IPS-15b (cell line): Measurements from ENCODE around the gene SDC3.

ENCODE experiments used
- H3K27me3 ChIP-seq: one replicate; pipeline ENCODE4 v1.6.1; 2013; ENCODE audit warnings: low read length; ENCODE audit not compliant: control insufficient read depth, insufficient read depth
- H3K36me3 ChIP-seq: one replicate; pipeline ENCODE4 v1.6.1; 2013; ENCODE audit warnings: low read length; ENCODE audit not compliant: control insufficient read depth, insufficient read depth
- H3K4me1 ChIP-seq: one replicate; pipeline ENCODE4 v1.6.1; 2013; ENCODE audit warnings: mild to moderate bottlenecking, low read length; ENCODE audit not compliant: control insufficient read depth, insufficient read depth
- H3K4me3 ChIP-seq: one replicate; pipeline ENCODE4 v1.5.1; 2013; ENCODE audit warnings: low read depth, low read length
- H3K9ac ChIP-seq: one replicate; pipeline ENCODE4 v1.6.1; 2013; ENCODE audit warnings: low read depth, mild to moderate bottlenecking, low read length
- H3K9me3 ChIP-seq: one replicate; pipeline ENCODE4 v1.6.1; 2013; ENCODE audit warnings: mild to moderate bottlenecking, low read length; ENCODE audit not compliant: control insufficient read depth, insufficient read depth

Gene SDC3

GRCh38 chr1:30892671-30893073 lies 15.9 kb downstream of the SDC3 start:
- Histone ChIP-seq H3K9ac (no peak overlapping the region), H3K27me3 (no peaks in the 10 kb centered on the region), H3K4me1 (peaks cover 11% of the 10 kb centered on the region), H3K36me3 (no peaks in the 10 kb centered on the region), H3K9me3 (no peaks in the 10 kb centered on the region), H3K4me3 (no peak overlapping the region)

- no peaks in the 10 kb centered on the region for H3K9me3 ChIP-seq
- H3K36me3 ChIP-seq, result no peaks in the 10 kb centered on the region
- H3K9ac ChIP-seq, result no peak overlapping the region
- no peaks in the 10 kb centered on the region for H3K27me3 ChIP-seq
- peaks cover 14% of the 10 kb centered on the region for H3K4me1 ChIP-seq
- H3K4me3 ChIP-seq, result no peak overlapping the region
Measured at GRCh38 chr1:30891227-30891552, 17.4 kb downstream of the SDC3 start.

DNA sequence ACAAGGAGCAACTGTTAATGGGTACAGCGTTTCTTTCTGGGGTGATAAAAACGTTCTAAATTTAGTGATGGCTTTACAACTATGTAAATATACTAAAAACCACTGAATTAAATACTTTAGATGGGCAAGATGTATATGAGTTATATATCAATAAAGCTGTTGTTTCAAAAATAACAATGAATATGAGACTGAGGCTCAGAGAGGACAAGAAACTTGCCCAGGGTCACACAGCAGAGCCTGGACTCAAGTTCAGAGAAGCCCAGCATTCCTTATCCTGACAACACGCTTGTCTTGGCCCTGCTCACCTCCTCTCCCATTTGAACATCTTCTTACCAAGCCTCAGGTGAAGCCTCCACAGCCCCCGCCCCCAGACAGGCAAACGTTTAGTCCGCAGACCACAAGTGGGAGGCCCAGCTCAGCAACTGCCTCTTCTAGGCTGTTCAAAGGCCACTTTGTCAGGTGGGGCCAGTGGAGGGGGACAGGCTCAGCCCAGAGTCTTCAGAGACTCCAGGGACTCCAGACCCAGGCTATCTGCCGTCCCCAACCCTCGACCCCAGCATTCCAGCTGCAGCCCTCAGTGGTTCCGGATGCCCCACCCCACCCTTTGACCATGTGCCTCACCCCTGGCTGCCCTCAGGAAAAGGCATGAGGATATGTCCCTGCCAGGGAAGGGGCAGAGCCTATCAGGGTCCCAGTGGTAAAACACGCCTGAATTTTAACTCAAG lies 17.9 kb downstream of the SDC3 start:
- no peaks in the 10 kb centered on the region for H3K27me3 ChIP-seq

DNA sequence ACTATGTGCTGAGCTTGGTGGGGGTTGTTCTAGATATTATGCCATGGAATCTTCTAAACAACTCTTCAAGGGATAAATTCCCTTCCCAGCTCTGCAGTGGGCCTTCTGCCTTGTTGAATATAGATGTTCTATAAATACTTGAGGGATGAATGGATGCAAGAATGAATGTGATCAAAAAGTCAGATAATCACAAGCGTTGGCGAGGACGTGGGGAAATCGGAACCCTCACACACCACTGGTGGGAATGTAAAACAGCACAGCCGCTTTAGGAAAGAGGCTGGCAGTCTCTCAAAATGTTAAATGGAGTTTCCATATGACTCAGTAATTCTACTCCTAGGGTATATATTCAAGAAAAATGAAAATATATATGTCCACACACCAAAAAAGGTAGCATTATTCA lies 19.0 kb downstream of the SDC3 start:
- Histone ChIP-seq H3K27me3 (no peaks in the 10 kb centered on the region), H3K4me1 (peaks cover 7% of the 10 kb centered on the region), H3K36me3 (no peaks in the 10 kb centered on the region), H3K9ac (no peak overlapping the region), H3K4me3 (no peak overlapping the region), H3K9me3 (no peaks in the 10 kb centered on the region)

More for the DNA sequence above, 17.9 kb downstream of the SDC3 start:
- Histone ChIP-seq H3K36me3 (no peaks in the 10 kb centered on the region), H3K4me3 (no peak overlapping the region), H3K9ac (no peak overlapping the region), H3K9me3 (no peaks in the 10 kb centered on the region), H3K4me1 (peaks cover 11% of the 10 kb centered on the region)

DNA sequence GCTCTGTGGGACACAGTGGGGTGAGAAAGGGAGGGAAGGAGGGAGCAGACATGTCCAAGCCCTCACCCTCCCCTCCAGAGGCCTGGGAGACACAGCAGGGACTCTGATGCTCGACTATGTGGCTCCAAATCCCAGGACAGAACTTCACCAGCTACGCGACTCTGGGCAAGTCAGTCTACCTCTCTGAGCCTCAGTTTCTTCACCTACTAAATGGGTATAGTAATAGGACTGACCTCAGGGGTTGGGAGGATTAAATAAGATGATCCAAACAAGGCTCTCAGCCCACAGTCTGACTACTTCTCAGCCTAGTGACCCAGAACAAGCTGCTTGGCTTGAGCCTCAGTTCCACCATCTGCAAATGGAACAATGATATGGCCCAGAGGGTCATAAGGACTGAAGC lies 19.6 kb downstream of the SDC3 start:
- no peaks in the 10 kb centered on the region for H3K9me3 ChIP-seq

GRCh38 chr1:30888391-30888790 lies 20.2 kb downstream of the SDC3 start:
- no peaks in the 10 kb centered on the region for H3K27me3 ChIP-seq
- H3K36me3 ChIP-seq, result no peaks in the 10 kb centered on the region
- no peaks in the 10 kb centered on the region for H3K9me3 ChIP-seq
- H3K4me3 ChIP-seq, result no peak overlapping the region
- no peak overlapping the region for H3K9ac ChIP-seq
- peaks cover 7% of the 10 kb centered on the region for H3K4me1 ChIP-seq

More for the DNA sequence above, 19.6 kb downstream of the SDC3 start:
- Histone ChIP-seq H3K27me3 (no peaks in the 10 kb centered on the region), H3K4me1 (peaks cover 7% of the 10 kb centered on the region), H3K36me3 (no peaks in the 10 kb centered on the region), H3K9ac (no peak overlapping the region), H3K4me3 (no peak overlapping the region)

DNA sequence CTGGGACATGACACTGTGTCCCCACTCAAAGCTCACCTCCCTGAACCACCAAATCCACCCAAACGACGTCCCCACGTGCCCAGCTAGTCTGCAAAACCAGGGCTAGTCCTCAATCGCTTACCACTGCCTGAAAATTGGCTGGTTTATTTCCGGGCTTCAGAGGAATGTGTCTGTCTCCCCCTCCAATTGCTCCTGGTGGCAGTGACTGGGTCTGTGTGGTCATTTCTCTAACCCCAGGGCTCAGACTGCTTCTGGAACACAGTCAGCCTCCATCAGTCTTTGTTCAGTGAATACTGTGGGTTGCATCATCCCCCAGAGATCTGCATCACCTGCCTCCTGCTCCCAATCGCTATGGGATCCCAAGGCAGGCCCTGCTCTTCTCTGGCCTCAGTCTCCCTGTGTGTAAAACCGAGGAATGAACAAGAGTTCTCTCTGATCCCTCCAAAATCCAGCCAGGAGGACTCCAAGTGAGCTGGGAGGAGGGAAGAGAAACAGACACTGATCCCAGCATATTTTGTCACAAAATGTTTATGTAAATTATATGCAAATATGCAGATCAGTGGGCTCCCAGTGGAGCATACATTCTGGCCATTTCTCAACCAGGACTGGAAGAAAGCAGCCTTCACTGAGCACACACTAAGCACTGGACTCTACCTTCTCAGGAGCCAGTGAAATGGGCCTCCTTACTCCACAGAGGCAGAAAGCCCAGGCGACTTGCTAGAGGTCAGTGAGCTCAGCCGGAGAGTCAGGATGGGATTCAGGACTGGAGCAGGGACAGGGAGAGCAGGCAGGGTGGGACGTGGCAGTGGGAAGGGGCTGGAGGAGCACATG lies 20.9 kb downstream of the SDC3 start:
- Histone ChIP-seq H3K27me3 (no peaks in the 10 kb centered on the region), H3K4me3 (no peak overlapping the region), H3K9ac (no peak overlapping the region), H3K4me1 (peaks cover 7% of the 10 kb centered on the region), H3K9me3 (no peaks in the 10 kb centered on the region), H3K36me3 (no peaks in the 10 kb centered on the region)

DNA sequence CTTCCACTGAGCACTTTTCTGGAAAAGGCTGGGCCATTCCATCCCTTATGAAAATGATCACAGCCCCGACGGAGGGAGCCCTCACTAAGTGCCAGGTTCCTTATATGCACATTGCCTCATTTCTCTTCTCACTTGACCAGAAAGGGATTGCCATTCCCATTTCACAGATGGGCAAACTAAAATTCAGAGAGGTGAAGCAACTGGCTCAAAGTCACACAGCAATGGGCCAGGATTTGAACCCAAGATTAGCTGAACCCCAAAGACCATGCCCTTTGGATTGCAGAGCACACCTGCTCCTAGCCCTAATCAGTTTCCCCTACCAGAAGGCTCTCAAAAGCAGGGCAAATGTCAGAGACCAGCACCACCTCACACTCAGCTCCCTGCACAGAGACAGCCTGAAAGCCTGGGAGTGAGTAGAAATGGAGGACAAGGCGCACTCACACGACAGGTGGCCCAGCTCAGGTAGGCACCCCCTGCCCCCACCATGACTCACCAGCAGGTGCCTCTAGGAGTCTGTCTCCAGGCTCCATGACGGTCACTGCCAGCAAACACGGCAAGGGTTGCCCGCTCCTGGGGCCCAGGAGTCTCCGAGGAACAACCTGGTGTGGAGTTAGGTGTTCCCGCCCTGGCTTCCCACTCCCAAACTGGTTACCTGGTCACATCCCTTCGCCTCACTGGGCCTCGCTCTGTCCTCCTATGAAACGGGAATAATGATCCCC lies 21.7 kb downstream of the SDC3 start:
- Histone ChIP-seq H3K36me3 (no peaks in the 10 kb centered on the region), H3K9ac (peak overlapping the region; percentile 60), H3K9me3 (no peaks in the 10 kb centered on the region), H3K4me1 (peaks cover 7% of the 10 kb centered on the region), H3K27me3 (no peaks in the 10 kb centered on the region), H3K4me3 (no peak overlapping the region)

- Histone ChIP-seq H3K9me3 (no peaks in the 10 kb centered on the region), H3K36me3 (no peaks in the 10 kb centered on the region), H3K9ac (no peak overlapping the region), H3K4me3 (no peak overlapping the region), H3K27me3 (no peaks in the 10 kb centered on the region), H3K4me1 (peaks cover 9% of the 10 kb centered on the region)
Measured at GRCh38 chr1:30885570-30886522, 22.7 kb downstream of the SDC3 start.

- Histone ChIP-seq H3K4me3 (no peak overlapping the region), H3K9ac (no peak overlapping the region), H3K36me3 (no peaks in the 10 kb centered on the region), H3K4me1 (peaks cover 12% of the 10 kb centered on the region), H3K9me3 (no peaks in the 10 kb centered on the region), H3K27me3 (no peaks in the 10 kb centered on the region)
Measured at GRCh38 chr1:30884723-30885122, 23.8 kb downstream of the SDC3 start.
